Measurements from ENCODE around the gene RSBN1.

DNA sequence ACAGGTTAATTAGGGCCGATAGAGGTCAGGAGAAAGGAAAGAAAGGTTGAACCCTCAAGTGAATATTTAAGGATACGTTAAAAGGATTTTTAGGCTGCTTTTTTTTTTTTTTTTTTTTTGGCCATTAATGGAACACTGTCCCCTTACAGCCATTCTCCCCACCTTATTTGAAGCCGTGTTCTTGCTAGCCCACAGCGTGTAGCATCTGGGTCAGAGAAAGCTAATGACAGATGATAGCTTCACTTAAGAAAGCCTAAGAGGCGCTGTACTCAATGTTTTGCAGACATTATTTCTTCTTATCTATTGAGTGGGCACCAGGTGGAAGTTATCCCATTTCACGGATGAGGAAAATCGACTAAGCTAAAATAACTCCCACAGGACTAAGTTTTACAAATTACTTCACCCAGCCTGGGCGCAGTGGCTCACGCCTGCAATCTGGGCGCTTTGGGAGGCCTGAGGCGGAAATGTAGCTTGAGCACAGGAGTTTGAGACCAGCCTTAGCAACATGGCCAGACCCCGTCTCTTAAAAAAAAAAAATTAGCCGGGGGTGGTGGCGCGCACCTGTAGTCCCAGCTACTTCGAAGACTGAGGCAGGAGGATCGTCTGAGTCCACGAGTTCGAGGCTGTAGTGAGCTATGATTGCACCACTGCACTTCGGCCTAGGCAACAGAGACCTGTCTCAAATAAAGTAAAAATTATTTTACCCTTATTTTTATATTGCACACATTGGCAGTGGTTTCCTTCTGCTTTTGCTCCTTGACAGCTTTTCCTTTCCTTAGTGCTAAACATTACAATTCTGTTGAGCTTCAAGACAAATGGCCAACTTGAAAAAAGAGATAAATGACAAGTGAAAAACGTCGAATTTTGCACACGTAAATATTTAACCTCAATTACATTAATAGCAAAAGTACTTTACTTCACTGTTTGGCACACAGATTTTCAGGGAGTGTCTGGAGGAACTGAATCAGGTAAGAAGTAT, 51.9 kb downstream of the RSBN1 start:
- TF ChIP-seq, protein P1, sequence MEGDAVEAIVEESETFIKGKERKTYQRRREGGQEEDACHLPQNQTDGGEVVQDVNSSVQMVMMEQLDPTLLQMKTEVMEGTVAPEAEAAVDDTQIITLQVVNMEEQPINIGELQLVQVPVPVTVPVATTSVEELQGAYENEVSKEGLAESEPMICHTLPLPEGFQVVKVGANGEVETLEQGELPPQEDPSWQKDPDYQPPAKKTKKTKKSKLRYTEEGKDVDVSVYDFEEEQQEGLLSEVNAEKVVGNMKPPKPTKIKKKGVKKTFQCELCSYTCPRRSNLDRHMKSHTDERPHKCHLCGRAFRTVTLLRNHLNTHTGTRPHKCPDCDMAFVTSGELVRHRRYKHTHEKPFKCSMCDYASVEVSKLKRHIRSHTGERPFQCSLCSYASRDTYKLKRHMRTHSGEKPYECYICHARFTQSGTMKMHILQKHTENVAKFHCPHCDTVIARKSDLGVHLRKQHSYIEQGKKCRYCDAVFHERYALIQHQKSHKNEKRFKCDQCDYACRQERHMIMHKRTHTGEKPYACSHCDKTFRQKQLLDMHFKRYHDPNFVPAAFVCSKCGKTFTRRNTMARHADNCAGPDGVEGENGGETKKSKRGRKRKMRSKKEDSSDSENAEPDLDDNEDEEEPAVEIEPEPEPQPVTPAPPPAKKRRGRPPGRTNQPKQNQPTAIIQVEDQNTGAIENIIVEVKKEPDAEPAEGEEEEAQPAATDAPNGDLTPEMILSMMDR (IDR thresholded peaks at IDR 0.05), result no peak
- no peak for TF ChIP-seq POLR2A (IDR thresholded peaks at IDR 0.05)

Measured in lower leg skin (tissue), 3 donors.